Activated gamma-delta T cell treated with Interleukin-2 at 50 U/mL for 16 hours (primary cell): ENCODE measurements around the gene CENPP.

ENCODE experiments used
- DNase-seq: peaks from one replicate; pipeline ENCODE4 v3.0.0-alpha.2; 2020

CENPP gene

GRCh38 chr9:92325269-92325990 is at the start of gene CENPP, which contains the start of gene NOL8:
CENPP (plus strand) TSS chr9:92325953.
NOL8 (minus strand) TSS chr9:92325350; CDS start chr9:92324161, 1,189 bp downstream.
- peak; percentile 79 for DNase-seq

DNA sequence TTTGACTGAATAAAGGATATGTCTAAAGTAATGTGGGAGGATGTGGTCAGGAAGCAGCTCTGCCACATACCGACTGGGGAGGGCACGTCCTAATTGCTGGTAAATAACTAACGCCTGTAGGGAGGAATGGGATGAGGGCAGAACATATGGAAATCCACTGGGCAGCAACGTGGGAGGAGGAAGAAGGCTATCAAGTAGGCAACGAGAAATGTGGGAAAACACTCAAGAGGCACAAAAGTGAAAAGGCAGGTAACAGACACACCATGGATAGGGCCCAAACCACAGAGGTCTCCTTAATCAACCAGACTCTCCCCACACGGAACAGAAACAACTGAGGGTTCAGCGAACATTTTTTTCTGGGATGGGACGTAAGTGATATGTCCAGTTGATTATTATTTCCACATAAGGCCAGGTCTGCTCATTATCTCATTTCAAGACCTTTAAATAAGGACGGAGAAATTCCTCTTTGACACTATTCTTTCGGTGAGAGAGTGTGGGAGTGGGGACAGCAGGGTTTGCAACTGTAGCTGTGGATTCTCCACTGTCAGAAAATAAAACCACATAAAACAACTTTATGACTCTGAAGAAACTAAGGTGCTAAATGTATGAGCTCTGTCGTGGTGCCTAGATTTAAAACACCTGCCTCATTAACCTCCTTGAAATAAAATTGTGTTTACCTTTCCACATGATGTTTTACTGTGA is 49.3 kb upstream of the CENPP start:
- DNase-seq: no peak

DNA sequence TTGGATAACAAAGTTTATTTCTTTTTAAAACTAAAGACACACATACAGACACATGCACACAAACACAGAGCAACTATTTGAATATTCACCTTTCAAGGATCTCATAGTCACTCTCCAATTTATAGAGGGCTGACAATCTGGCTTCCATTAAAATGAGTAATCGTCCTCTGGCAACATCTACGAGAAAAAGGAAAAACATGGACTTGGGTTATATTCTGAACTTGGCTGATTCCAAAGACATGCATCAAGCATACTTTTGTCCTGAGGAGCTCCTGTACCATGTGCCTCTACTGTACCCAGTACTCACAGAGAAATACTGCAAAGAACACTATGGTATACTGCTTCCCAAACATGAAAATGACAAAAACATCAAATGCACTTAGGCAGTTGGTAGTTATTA is 47.6 kb upstream of the CENPP start:
- DNase-seq: no peak

DNA sequence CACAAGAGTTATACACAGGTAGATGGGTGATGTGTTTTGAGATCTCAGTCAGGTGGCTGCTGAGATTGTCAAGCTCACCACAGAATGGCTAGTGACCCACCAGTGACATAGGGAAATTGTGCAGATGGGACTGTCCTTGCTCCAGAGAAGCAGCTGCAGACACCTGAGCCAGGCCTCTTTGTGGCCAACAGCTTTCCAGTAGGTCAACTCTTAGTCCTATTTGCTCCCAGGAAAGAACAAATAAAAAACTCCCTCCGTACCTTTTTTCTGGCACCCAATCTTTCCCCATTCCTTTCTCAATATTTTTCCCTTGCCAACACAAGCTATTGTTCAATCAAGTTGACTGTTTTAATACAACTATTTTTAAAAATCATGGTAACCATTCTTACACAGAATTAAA is 46.5 kb upstream of the CENPP start:
- no peak for DNase-seq

DNA sequence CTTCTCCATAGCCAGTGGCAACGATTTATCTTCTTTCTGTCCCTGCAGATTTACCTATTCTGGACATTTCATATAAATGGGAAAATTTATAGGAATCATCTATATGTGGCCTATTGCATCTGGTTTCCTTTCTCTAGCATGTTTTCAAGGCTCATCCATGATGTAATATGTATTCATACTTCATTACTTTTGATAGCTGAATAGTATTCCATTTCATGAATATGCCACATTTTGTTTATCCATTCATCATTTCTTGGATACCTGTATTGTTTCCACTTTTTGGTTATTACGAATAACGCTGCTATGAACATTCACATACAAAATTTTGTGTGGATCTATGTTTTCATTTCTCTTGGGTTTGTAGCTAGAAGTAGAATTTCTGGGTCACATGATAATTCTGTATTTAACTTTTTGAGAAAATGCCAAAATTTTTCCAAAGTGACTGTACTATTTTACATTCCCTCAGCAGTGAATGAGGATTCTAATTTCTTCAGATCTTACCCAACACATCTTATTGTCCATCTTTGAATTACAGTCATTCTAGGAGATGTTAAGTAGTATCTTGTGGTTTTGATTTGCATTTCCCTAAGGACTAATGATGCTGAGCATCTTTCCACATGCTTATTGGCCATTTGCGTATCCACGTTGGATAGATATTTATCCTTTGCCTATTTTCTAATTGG is 35.9 kb upstream of the CENPP start:
- no peak for DNase-seq

- no peak for DNase-seq
Measured at GRCh38 chr9:92290785-92291429, 34.8 kb upstream of the CENPP start.

DNA sequence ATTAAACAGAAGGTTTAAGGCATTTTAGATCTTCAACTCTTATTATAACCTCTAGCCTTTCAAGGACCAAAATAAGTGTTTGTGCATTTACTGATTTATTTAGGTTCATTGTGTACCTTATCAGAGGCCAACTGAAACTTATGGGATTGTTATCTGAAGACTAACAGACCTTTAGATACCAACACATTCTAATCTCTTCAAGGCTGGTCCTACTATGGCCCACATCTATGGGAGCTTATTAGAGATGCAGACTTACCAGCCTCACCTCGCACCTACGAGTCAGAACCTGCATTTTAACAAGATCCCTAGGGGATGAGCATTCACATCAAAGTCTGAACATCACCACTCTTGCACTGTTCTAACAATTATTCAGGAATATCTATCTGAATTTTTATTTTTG is 34.2 kb upstream of the CENPP start:
- no peak for DNase-seq

- DNase-seq: no peak
Measured at GRCh38 chr9:92292338-92293074, 33.2 kb upstream of the CENPP start.

DNA sequence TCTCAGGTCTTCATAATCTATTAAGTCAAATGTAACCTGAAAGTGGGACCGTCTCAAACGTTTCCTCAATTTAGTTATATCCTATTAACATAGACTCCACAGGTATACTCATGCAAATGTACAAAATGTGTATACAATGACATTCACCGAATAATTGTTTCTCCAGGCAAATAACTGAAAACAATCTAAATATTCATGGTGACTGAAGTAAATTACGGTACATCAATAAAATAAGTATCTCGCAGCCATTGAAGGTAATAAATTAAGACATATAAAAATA is 32.7 kb upstream of the CENPP start:
- DNase-seq: no peak

DNA sequence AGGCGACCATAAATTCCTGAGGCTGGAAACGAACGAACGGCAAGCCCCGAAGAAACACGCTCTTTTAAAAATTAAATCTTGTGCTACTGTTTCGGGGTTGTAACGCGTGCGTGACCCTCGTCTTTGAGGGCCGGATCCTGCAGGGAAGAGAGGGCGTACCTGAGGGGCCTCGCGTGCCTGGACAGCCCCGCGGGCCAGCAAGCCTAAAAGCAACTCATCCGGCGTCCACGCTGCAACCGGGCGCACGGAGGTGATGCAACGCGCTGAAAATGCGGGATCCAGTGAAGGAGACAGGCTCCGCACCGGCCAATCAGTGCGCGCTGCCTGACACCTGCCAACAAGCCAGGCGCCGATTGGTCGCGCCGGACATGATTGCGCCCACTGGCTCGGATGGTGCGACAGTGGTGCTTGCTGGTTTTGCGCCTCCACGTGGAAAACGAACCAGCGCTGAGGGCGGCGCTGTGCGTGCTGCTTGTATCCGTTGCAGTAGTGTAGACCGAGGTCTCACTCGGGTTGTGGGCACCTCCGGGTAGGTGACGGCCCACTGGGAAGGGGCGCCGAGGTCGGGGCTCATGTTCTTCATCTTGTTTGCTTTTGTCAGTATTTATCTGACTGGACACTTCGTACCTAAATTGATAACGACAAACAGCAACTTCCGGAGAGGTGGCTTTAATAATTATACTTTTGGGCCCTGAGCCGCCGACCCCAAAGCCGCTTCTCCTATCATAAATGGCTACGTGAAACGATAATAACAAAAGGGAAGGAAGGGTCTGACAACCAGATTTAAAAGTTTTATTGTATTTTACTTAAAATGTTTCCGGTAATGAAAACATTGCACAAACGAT is 32.1 kb upstream of the CENPP start, which contains the start of gene IARS1:
Gene IARS1, minus strand, starts transcription at position 246 of the 845 bp plus-strand sequence. CDS start 4,278 bp downstream, outside the sequence.
- peak; percentile 99 for DNase-seq

- no peak for DNase-seq
Measured at GRCh38 chr9:92294297-92294676, 31.5 kb upstream of the CENPP start.

DNA sequence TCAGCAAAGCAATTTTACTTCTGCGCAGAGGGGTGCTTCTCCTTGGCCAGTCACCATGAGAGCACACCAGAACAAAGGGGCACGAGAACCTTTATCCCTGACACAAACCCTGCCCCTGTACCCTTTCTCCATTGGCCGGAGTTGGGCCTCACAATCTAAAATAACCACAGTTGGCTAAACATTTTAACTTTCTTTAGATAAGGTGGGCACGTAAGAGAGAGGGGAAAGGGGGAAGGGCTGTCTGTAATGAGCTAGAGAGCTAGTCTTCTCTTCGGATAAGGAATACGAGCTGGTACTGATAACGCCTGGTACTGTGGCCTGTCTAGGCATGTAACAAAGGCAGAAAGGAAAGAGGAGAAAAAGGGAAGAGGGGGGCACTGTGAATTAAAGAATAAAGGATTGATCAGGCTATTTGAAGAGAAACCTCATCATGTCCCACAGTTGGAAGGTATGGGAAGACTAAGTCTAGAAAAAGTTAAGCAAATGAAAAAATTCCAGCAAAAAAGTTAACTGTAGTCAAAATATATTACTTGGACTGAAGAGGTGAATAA is 30.4 kb upstream of the CENPP start:
- DNase-seq: no peak

DNA sequence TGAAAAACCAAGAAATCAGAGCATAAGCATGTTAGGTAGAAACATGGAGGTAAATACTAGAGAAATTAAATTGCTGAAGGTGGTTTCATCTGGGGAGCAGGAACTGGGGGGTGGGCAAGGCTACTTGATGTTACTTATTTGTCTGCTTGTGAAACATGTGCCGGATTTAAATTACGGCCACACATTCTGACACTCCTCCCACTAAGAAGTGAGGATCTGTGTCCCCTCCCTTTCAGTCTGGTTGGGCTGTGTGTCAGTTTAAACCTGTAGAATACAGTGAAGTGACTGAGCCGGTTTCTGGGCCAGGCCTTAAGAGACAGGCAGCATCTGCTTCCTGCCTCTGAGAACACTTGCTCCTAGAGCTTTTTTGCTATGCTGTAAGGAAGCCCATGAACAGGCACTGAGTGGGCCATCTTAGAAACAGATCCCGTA is 29.9 kb upstream of the CENPP start:
- no peak for DNase-seq

- no peak for DNase-seq
Measured at GRCh38 chr9:92297611-92298010, 28.1 kb upstream of the CENPP start.

DNA sequence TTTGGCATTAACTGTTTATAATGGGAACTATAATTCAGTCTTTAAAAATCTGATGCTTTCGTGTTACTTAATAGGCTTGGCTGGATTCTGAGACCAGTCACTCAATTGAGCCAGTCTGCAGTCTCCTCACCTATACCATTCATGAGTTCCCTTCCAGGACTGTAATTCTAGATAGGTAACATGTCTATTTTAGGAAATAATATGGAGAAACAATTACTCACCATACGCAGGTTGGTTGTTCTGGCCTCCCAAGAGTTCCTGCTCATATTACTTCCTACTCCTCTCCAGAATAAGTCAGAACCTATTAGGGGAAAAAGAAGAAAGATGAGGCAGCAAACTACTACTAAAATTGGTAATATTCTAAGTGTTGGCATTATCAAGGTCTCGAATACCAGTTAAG is 27.7 kb upstream of the CENPP start:
- DNase-seq: no peak

DNA sequence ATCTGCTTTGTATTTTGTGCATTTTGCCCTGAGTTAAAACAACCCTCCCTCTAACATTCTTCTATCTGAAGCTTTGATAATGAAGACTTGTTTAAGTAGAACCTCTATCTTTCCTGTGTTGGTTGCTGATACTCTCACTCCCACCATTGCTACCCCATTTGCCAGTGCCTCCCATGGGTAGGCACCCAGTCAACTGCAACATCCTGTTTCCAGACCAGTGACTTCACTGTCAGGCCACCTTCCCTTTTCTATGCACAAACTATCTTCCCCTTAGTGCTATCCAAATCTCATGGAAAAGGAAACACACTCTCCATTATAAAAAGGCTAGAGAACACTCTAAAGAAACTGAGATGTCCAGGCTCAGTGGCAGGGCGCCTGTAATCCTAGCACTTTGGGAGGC is 26.6 kb upstream of the CENPP start:
- DNase-seq: no peak

DNA sequence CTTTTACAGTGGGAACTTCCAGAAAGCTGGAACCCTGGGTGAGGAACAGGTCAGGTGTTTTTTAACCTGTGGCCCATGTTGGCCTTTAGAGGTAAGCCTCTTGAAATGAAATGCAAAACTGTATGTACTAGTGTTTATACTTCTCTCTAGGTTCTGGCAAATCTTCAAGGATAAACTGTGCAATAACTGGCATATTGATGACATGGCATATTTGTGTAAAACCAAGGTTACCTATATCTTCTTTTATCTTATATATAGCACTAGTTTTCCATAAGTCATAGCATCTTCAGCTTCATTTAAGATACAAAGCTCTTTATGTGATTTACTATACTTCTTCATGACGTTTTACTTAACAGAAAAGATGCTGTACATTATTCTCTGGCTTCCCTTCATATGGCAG is 24.8 kb upstream of the CENPP start:
- DNase-seq: no peak

- DNase-seq: no peak
Measured at GRCh38 chr9:92308893-92309292, 16.9 kb upstream of the CENPP start.

DNA sequence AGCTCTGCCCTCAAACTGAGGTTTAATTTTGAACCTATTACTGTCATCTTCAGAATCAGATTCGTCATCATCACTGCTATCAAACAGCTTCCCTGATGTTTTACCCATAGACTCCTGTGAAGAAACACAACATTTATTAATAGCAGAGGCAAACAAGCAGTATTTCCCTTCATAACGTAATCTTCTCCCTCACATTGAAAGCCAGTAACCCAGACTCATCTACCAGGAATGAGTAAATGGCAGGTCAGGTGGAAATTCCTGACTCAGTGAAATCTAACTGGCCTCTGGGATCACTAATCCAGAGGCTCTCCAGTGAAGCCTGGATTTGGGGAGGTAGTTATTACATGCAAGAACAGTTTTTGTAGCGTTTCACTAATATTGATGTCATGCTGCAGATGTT is 15.2 kb upstream of the CENPP start:
- no peak for DNase-seq

DNA sequence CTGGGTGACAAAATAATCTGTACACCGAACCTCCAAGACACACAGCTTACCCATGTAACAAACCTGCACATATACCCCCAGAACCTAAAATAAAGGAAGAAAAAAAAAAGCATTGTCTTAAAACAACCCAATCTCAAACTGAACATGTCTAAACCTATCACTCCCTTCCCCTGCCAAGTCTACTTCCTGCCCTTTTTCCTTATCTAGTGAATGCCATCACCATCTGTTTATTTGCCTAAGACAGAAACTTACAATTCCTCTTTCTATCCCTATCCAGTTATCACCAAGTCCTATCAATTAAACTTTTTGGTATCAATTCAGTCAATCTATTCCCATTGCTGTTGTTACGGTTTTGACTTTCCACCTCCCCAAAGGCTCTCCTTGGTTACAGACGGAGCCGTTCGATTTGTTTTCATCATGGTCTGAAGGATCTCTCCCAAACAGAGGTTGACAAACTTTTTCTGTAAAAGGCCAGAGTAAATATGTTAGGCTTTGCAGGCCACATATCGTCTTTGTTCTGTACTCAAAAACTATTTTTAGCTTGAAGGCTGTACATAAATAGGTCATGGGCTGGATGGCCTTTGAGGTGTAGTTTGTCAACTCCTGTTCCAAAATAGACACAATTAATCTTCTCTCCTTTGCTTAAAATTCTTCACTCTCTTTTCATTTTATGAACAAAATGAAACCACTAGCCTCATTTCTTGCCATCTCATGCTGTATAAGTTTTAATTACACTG is 12.7 kb upstream of the CENPP start:
- no peak for DNase-seq

GRCh38 chr9:92313624-92314012 is 12.1 kb upstream of the CENPP start:
- no peak for DNase-seq
